Mesodermal cell (in vitro differentiated cells): Measurements from ENCODE around the gene LRRC4C.

Experiments
- H3K27ac ChIP-seq: 2 replicates; pipeline ENCODE4 v1.7.0; 2013; ENCODE audit warnings: mild to moderate bottlenecking, low read depth, low read length, moderate library complexity; ENCODE audit not compliant: severe bottlenecking
- H3K36me3 ChIP-seq: 2 replicates; pipeline ENCODE4 v1.7.1; 2013; ENCODE audit warnings: mild to moderate bottlenecking, low read length, moderate library complexity; ENCODE audit not compliant: control insufficient read depth, insufficient read depth
- H3K4me1 ChIP-seq: one replicate; pipeline ENCODE4 v1.7.1; 2013; ENCODE audit warnings: mild to moderate bottlenecking, low read length; ENCODE audit not compliant: insufficient read depth, control insufficient read depth, poor library complexity, severe bottlenecking
- H3K4me3 ChIP-seq: 2 replicates; pipeline ENCODE4 v1.7.0; 2013; ENCODE audit warnings: low read length, control low read depth, mild to moderate bottlenecking; ENCODE audit not compliant: insufficient read depth, poor library complexity, severe bottlenecking; ENCODE audit errors: extremely low read depth
- H3K9me3 ChIP-seq: 2 replicates; pipeline ENCODE4 v1.7.1; 2013; ENCODE audit warnings: mild to moderate bottlenecking, low read length, moderate library complexity; ENCODE audit not compliant: control insufficient read depth
- WGBS, 2 experiments: methylation state at CpG; one replicate each; pipeline ENCODE4 v1.1.5; 2013; ENCODE audit warnings: missing lambda C conversion rate in 2 of 2; ENCODE audit not compliant: insufficient coverage in 2 of 2; 5-methylcytosine and 5-hydroxymethylcytosine counted together

LRRC4C gene

GRCh38 chr11:40387240-40387980, 1072.0 kb downstream of the LRRC4C start:
- Histone ChIP-seq H3K4me3 (no peak overlapping the region), H3K9me3 (no peaks in the 10 kb centered on the region), H3K36me3 (no peaks in the 10 kb centered on the region), H3K4me1 (no peaks in the 10 kb centered on the region), H3K27ac (no peak overlapping the region)
- 83% methylated on average over 1 of the region's 2 CpGs; no CpG with 5 or more reads in 1 of the 2 experiments for WGBS, 2 experiments

- Histone ChIP-seq H3K36me3 (no peaks in the 10 kb centered on the region), H3K4me1 (no peaks in the 10 kb centered on the region), H3K27ac (no peak overlapping the region), H3K9me3 (no peaks in the 10 kb centered on the region), H3K4me3 (no peak overlapping the region)
- WGBS, 2 experiments, result no CpG with 5 or more reads among the region's 1 CpG
These were observed 1074.5 kb downstream of the LRRC4C start for GRCh38 chr11:40384991-40385390.

GRCh38 chr11:40381481-40381880, 1078.0 kb downstream of the LRRC4C start:
- H3K27ac ChIP-seq, result no peak overlapping the region
- H3K4me1 ChIP-seq, result no peaks in the 10 kb centered on the region
- 94 to 100% methylated on average over 2 of the region's 3 CpGs for WGBS, 2 experiments
- no peak overlapping the region for H3K4me3 ChIP-seq
- H3K9me3 ChIP-seq, result no peaks in the 10 kb centered on the region
- no peaks in the 10 kb centered on the region for H3K36me3 ChIP-seq

GRCh38 chr11:40380835-40381234, 1078.6 kb downstream of the LRRC4C start:
- 60 to 100% methylated on average over 1 of the region's 5 CpGs for WGBS, 2 experiments
- Histone ChIP-seq H3K36me3 (no peaks in the 10 kb centered on the region), H3K4me1 (no peaks in the 10 kb centered on the region), H3K9me3 (no peaks in the 10 kb centered on the region), H3K4me3 (no peak overlapping the region), H3K27ac (no peak overlapping the region)

GRCh38 chr11:40376331-40376730, 1083.1 kb downstream of the LRRC4C start:
- Histone ChIP-seq H3K4me3 (no peak overlapping the region), H3K36me3 (no peaks in the 10 kb centered on the region), H3K4me1 (no peaks in the 10 kb centered on the region), H3K27ac (no peak overlapping the region), H3K9me3 (no peaks in the 10 kb centered on the region)
- WGBS, 2 experiments, result 90 to 100% methylated on average over 1 to 2 of the region's 3 CpGs

- Histone ChIP-seq H3K9me3 (no peaks in the 10 kb centered on the region), H3K4me1 (no peaks in the 10 kb centered on the region), H3K4me3 (no peak overlapping the region), H3K27ac (no peak overlapping the region), H3K36me3 (no peaks in the 10 kb centered on the region)
- 93 to 100% methylated on average over 2 to 3 of the region's 5 CpGs for WGBS, 2 experiments
These were observed 1088.4 kb downstream of the LRRC4C start for GRCh38 chr11:40370821-40371616.

- Histone ChIP-seq H3K4me1 (no peaks in the 10 kb centered on the region), H3K9me3 (no peaks in the 10 kb centered on the region), H3K36me3 (no peaks in the 10 kb centered on the region), H3K4me3 (no peak overlapping the region), H3K27ac (no peak overlapping the region)
- 80 to 100% methylated on average over 1 to 2 of the region's 5 CpGs for WGBS, 2 experiments
These were observed 1099.2 kb downstream of the LRRC4C start for GRCh38 chr11:40360206-40360798.

GRCh38 chr11:40354121-40354520, 1105.3 kb downstream of the LRRC4C start:
- H3K36me3 ChIP-seq, result no peaks in the 10 kb centered on the region
- H3K9me3 ChIP-seq, result no peaks in the 10 kb centered on the region
- no peak overlapping the region for H3K4me3 ChIP-seq
- peaks cover 2% of the 10 kb centered on the region for H3K4me1 ChIP-seq
- H3K27ac ChIP-seq, result no peak overlapping the region
- WGBS, 2 experiments, result 96 to 100% methylated on average over 4 of the region's 4 CpGs

- H3K36me3 ChIP-seq, result no peaks in the 10 kb centered on the region
- H3K4me3 ChIP-seq, result no peak overlapping the region
- no CpG with 5 or more reads among the region's 3 CpGs for WGBS, 2 experiments
- no peaks in the 10 kb centered on the region for H3K9me3 ChIP-seq
- no peaks in the 10 kb centered on the region for H3K4me1 ChIP-seq
- H3K27ac ChIP-seq, result no peak overlapping the region
These were observed 1118.5 kb downstream of the LRRC4C start for GRCh38 chr11:40340911-40341310.

- H3K27ac ChIP-seq, result no peak overlapping the region
- H3K36me3 ChIP-seq, result no peaks in the 10 kb centered on the region
- no peak overlapping the region for H3K4me3 ChIP-seq
- H3K9me3 ChIP-seq, result no peaks in the 10 kb centered on the region
- peaks cover 6% of the 10 kb centered on the region for H3K4me1 ChIP-seq
- WGBS, 2 experiments, result 68% methylated on average over 3 of the region's 6 CpGs; no CpG with 5 or more reads in 1 of the 2 experiments
These were observed 1120.7 kb downstream of the LRRC4C start for GRCh38 chr11:40338739-40339138.
